Right ventricle myocardium inferior (tissue), 1 donor: ENCODE results near the gene RIPPLY3. TPM values are rescaled to one million over a fixed set of nuclear protein-coding genes. Genes with fewer than 3 reads are reported as not detected.

ENCODE experiments used
- ATAC-seq: fragments of 200-7000 bp; cut with Tn5 transposase; one replicate; pipeline ENCODE4 v1.9.1; 2020; ENCODE audit warnings: mild to moderate bottlenecking, moderate library complexity
- DNase-seq: peaks from one replicate; pipeline ENCODE4 v3.0.0; 2021; ENCODE audit errors: missing footprints
- intact Hi-C: fragments of 100-400 bp; cut with DNase I; formaldehyde crosslinking; loops from one replicate; pipeline ENCODE4 v1.11.0; 2022
- long read RNA-seq: library from polyadenylated mRNA; unstranded; transcript quantifications from one replicate; pipeline ENCODE4 v2.0.0, GENCODE V29; 2021
- total RNA-seq: library from RNA; stranded (reverse); fragmentation: NEBNext Ultra II Directional; extraction: Animal tissue kit (Norgen Biotek cat#: 25700); gene quantifications from one replicate; pipeline ENCODE4 v1.2.1, GENCODE V29; 2021
- donor health status: DM: no; HTN: yes; CAD: no; lungs with severe emphysema.

The RIPPLY3 gene
- not detected for total RNA-seq
- long read RNA-seq: 0 reads

DNA sequence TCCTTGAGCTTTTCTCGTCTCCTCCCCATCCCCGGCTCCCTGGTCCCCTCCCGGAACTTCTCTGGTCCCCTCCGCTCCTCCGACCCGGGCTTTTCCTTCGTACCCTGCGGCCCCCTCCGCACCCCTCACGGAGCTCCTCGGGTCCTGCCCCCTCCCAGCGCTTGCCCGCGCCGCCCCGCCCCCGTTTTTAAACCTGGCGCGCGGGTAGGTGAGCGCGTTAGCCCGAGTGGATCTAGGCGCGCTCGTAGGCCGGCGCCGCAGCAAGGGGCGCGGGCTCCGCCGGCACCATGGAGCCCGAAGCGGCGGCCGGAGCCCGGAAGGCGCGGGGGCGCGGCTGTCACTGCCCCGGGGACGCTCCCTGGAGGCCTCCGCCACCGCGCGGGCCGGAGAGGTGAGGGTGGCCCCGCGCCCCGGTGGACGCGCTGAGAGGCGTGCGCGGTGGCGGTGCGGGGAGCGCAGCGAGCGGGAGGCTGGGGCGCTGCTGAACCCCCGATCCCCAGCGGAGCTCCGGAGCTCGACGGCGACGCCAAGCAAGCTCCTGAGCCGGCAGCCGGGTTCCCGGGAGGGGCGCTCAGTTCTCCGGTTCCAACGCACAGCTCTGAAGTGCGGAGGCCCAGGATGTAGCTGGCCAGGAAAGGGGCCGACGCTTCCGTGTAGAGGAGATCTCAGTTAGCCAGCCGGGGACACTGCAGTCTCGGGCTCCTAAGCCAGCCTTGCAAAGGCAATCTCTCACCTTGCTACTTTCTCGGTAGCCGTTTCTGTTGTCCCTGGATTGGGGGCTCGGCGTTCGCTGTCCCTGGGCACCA is at the start of gene RIPPLY3:
TSS of gene RIPPLY3 (plus strand) at position 217 of the 806 bp plus-strand sequence. CDS start at position 288, 71 bp downstream.
- intact Hi-C loops: no loop called here
- DNase-seq (no peak), ATAC-seq (no peak)

- DNase-seq (no peak), ATAC-seq (no peak)
- intact Hi-C loops: no loop called here
These were observed 47.3 kb upstream of the RIPPLY3 start for GRCh38 chr21:36959020-36959835.

GRCh38 chr21:36960676-36961284 is 45.7 kb upstream of the RIPPLY3 start:
- intact Hi-C loops: no loop called here
- ATAC-seq: no peak
- no peak for DNase-seq

DNA sequence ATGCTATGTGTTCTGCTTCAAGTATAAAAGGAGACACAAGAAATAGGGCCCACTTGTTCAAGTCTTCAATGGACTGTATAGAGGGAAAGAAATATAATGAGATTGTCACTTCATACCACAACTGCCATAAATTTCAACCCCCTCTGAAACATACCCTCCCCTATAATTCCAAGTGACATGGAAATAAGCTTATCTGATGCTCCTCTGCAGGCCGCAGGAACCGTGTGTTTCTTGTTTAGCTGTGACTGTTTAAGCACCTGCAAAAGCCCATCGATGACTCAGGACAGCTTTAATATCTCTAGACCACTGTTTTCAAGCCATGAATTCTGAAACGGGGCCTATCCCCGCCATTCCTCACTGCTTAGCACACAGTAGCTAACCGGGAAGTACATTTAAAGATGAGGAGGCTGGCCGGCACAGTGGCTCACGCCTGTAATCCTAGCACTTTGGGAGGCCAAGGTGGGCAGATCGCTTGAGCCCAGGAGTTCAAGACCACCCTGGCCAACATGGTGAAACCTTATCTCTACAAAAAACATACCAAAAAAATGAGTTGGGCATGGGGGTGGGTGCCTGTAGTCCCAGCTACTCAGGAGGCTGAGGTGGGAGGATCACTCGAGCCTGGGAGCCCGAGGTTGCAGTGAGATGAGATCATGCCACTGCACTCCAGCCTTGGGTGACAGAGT is 44.3 kb upstream of the RIPPLY3 start:
- DNase-seq (no peak), ATAC-seq (no peak)
- intact Hi-C loops: no loop called here

- ATAC-seq (no peak), DNase-seq (no peak)
- intact Hi-C loops: no loop called here
These were observed 42.1 kb upstream of the RIPPLY3 start for GRCh38 chr21:36964398-36964797.

- ATAC-seq: no peak
- intact Hi-C loops: no loop called here
- no peak for DNase-seq
These were observed 41.4 kb upstream of the RIPPLY3 start for GRCh38 chr21:36964827-36965719.

GRCh38 chr21:36965720-36966065 is 40.8 kb upstream of the RIPPLY3 start:
- ATAC-seq (peak; percentile 15), DNase-seq (no peak)
- intact Hi-C loops: loop anchor here (2.0 kb wide), 1 partner anchor 15 kb away; no protein-coding TSS in a partner anchor

GRCh38 chr21:36966066-36966820 is 40.3 kb upstream of the RIPPLY3 start, which contains the start of gene HLCS:
Gene HLCS (minus strand): TSS chr21:36966669. CDS start chr21:36966638, 31 bp downstream.
- intact Hi-C loops: loop anchor here (2.0 kb wide), 1 partner anchor 15 kb away; no protein-coding TSS in a partner anchor
- DNase-seq (peak; percentile 76), ATAC-seq (peak; percentile 91)

DNA sequence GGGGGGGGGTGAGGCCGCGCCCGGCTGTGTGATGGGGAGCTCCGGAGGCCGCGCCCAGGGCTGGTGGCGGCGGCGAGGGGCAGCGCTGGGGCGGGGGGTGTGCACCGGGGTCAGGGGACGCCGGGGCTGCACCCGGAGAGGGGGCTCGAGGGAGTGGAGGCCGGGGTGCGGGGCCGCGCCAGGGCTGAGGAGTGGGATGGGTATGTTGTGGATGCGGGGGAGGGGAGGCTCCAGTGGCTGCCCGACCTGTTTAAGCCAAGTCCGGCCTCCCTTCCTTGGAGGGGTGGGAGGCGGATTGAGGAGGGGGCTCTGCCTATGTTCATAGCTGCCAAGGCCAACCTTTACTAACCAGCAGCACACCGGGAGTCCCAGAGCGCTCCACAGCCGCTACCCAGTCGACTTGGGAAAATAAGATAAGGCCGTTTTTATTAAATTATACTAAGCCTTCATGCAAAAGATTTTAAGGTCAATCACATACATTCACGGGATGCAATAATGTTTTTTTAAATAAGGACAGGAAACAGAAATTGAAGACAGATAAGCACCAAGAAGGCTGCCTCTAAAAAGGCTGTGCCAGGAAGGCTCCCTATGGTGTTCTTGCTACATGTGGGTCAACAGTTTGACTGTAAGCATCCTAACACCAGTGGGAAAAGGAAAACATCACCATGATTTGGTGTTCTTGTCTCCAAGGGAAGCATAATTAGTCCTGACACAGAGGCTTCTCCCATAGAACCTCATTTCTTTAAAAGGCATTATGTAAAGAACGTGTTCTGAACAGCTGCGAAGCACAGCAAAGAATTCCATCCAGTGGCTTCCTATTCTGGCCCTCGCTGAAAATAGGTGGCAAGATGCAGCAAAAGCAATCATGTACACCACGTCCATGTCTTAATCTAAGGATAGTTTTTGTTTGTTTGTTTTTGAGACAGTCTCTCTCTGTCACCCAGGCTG is 39.4 kb upstream of the RIPPLY3 start:
- intact Hi-C loops: loop anchor here (2.0 kb wide), 1 partner anchor 14 kb away; no protein-coding TSS in a partner anchor
- no peak for DNase-seq
- ATAC-seq: no peak

DNA sequence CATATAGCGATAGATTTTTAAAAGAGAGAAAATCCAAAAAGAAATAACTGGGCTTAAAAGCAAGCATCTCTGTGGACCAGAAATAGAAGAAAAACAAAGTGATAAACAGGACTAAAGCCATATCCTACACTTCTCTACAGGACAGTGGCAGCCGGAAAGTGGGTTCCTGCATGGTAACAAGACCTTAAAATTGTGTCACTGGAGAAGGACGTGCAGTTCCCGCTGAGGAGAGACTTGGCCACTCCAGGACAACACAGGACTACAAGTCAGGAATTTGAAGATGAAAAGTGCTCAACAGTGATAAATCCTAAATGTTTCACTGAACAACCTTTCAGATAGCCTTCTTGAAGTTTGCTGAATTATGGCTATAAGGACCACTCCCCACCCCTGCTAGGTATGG is 38.1 kb upstream of the RIPPLY3 start:
- intact Hi-C loops: no loop called here
- DNase-seq: no peak
- no peak for ATAC-seq

DNA sequence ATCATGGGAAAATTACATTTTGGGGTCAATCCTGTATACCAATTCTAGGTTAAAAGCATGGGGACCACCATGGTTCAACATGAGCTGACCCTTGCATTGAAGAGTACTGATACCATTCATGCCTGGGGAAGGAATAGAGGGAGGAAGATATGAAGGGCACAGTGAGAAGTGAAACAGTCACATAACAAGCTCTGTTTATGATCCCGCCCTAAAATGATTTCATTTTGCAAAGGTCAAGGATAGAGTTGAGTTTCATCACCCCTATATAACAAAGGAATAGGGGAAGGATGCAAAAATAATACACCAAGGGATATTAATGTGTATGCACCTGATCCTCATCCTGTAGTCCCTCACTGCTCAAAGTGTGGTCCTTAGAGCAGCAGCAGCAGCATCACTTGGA is 37.5 kb upstream of the RIPPLY3 start:
- intact Hi-C loops: no loop called here
- DNase-seq (no peak), ATAC-seq (no peak)

DNA sequence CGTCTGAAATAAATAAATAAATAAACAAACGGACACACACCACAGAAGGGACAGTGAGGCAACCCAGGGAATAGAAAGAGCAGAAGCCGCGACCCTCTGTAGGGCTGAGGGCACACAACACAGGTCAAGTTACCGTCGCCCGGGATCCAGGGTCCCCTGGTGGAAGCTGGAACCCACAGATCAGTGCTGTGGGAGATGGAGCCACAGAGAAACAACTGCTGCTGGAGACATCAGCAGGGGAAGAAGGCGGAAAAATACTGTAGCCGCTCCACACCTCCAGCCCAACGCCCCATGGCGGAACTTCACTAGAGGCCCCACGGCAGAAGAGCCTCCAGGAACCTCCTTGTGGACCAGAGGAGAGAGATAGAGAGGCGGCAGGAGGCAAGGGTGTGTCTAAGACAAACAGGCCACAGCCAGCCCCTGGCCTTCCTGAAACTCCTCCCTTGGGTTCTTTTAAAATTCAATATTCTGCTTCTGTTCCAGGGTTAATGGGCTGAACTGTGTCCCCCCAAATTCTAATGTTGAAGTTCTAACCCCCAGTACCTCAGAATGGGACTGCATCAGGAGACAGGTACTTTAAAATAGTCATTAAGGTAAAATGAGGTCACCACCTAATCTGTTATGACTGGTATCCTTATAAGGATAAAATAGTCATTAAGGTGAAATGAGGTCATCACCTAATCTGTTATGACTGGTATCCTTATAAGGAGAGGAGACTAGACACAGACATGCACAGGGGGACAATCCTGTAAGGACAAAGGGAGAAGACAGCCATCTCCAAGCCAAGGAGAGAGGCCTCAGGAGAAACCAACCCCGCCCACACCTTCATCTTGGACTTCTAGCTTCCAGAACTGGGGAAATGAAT is 32.3 kb upstream of the RIPPLY3 start:
- intact Hi-C loops: no loop called here
- DNase-seq (no peak), ATAC-seq (no peak)

GRCh38 chr21:36974851-36975192 is 31.7 kb upstream of the RIPPLY3 start:
- no peak for DNase-seq
- intact Hi-C loops: no loop called here
- no peak for ATAC-seq

GRCh38 chr21:36976228-36976861 is 30.2 kb upstream of the RIPPLY3 start:
- no peak for ATAC-seq
- intact Hi-C loops: no loop called here
- no peak for DNase-seq
